ENCODE results near the gene ADCY3.
A peak's percentile ranks its signal among the peaks of the same experiment; 100 is the strongest.

Gene ADCY3

GRCh38 chr2:24825883-24826772 is 93.9 kb downstream of the ADCY3 start:
- DNase-seq (ENCODE audit: low read depth), result no peak
- TF ChIP-seq CTCF (IDR thresholded peaks at IDR 0.05; ENCODE audit: control insufficient read depth, extremely low read depth, insufficient read depth), result no peak
- H3K4me3 ChIP-seq (ENCODE audit: low read depth, low read length), result no peak overlapping the region

GRCh38 chr2:24824966-24825882 is 94.8 kb downstream of the ADCY3 start:
- no peak overlapping the region for H3K4me3 ChIP-seq (ENCODE audit: low read depth, low read length)
- no peak for DNase-seq (ENCODE audit: low read depth)
- peak; percentile 14; the same call in 1 of the 2 replicates for TF ChIP-seq CTCF (IDR thresholded peaks at IDR 0.05; ENCODE audit: control insufficient read depth, extremely low read depth, insufficient read depth)

GRCh38 chr2:24824071-24824588 is 95.9 kb downstream of the ADCY3 start:
- DNase-seq (ENCODE audit: low read depth), result no peak
- no peak overlapping the region for H3K4me3 ChIP-seq (ENCODE audit: low read depth, low read length)
- TF ChIP-seq CTCF (IDR thresholded peaks at IDR 0.05; ENCODE audit: control insufficient read depth, extremely low read depth, insufficient read depth), result no peak

GRCh38 chr2:24822049-24822706 is 97.9 kb downstream of the ADCY3 start:
- DNase-seq (ENCODE audit: low read depth), result no peak
- no peak for TF ChIP-seq CTCF (IDR thresholded peaks at IDR 0.05; ENCODE audit: control insufficient read depth, extremely low read depth, insufficient read depth)
- H3K4me3 ChIP-seq (ENCODE audit: low read depth, low read length), result no peak overlapping the region

- no peak for DNase-seq (ENCODE audit: low read depth)
- no peak for TF ChIP-seq CTCF (IDR thresholded peaks at IDR 0.05; ENCODE audit: control insufficient read depth, extremely low read depth, insufficient read depth)
- no peak overlapping the region for H3K4me3 ChIP-seq (ENCODE audit: low read depth, low read length)
Observed at GRCh38 chr2:24821433-24821891, 98.6 kb downstream of the ADCY3 start.
